ENCODE results near the gene FSIP1.

DNA sequence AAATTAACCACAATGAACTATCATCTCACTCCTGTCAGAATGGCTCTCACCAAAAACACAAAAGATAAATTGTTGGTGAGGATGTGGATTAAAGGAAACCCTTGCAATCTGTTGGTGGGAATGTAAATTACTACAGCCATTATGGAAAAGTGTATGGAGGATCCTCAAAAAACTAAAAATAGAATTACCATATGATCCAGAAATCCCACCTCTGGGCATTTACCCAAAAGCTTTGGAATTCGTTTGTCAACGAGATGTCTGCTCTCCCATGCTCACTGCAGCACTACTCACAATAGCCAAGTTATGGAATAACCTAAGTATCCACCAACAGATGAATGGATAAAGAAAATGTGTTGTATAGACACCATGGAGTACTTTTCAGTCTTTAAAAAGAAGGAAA, 21.6 kb downstream of the FSIP1 start:
- TF ChIP-seq, protein P1, sequence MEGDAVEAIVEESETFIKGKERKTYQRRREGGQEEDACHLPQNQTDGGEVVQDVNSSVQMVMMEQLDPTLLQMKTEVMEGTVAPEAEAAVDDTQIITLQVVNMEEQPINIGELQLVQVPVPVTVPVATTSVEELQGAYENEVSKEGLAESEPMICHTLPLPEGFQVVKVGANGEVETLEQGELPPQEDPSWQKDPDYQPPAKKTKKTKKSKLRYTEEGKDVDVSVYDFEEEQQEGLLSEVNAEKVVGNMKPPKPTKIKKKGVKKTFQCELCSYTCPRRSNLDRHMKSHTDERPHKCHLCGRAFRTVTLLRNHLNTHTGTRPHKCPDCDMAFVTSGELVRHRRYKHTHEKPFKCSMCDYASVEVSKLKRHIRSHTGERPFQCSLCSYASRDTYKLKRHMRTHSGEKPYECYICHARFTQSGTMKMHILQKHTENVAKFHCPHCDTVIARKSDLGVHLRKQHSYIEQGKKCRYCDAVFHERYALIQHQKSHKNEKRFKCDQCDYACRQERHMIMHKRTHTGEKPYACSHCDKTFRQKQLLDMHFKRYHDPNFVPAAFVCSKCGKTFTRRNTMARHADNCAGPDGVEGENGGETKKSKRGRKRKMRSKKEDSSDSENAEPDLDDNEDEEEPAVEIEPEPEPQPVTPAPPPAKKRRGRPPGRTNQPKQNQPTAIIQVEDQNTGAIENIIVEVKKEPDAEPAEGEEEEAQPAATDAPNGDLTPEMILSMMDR (IDR thresholded peaks at IDR 0.05): no peak
- no peak for TF ChIP-seq POLR2A (IDR thresholded peaks at IDR 0.05)

Data from sigmoid colon (tissue), 3 donors.